Neuronal stem cell (in vitro differentiated cells): Measurements from ENCODE around the gene CEP85L.

Source experiments
- DNase-seq: peaks from one replicate; pipeline ENCODE4 v3.0.0-alpha.2; 2013; ENCODE audit warnings: low spot score
- H2AFZ ChIP-seq: one replicate; pipeline ENCODE4 v1.6.1; 2013; ENCODE audit warnings: mild to moderate bottlenecking, low read length, inconsistent platforms
- H2AK5ac ChIP-seq: 2 replicates; pipeline ENCODE4 v1.6.1; 2013; ENCODE audit warnings: low read depth, mild to moderate bottlenecking, inconsistent platforms, low read length, moderate library complexity, mixed read lengths
- H2BK120ac ChIP-seq: 2 replicates; pipeline ENCODE4 v1.6.1; 2013; ENCODE audit warnings: low read depth, mild to moderate bottlenecking, inconsistent platforms, low read length, moderate library complexity, mixed read lengths
- H2BK12ac ChIP-seq: one replicate; pipeline ENCODE4 v1.6.1; 2013; ENCODE audit warnings: low read length, inconsistent platforms
- H2BK15ac ChIP-seq: 2 replicates; pipeline ENCODE4 v1.6.1; 2013; ENCODE audit warnings: mild to moderate bottlenecking, low read length, inconsistent platforms, mixed read lengths
- H2BK5ac ChIP-seq: one replicate; pipeline ENCODE4 v1.6.1; 2013; ENCODE audit warnings: inconsistent platforms, mild to moderate bottlenecking, low read length, moderate library complexity
- H3K14ac ChIP-seq: one replicate; pipeline ENCODE4 v1.6.1; 2013; ENCODE audit warnings: low read length, inconsistent platforms
- H3K18ac ChIP-seq: 2 replicates; pipeline ENCODE4 v1.6.1; 2013; ENCODE audit warnings: low read length, inconsistent platforms
- H3K23ac ChIP-seq: 2 replicates; pipeline ENCODE4 v1.6.1; 2013; ENCODE audit warnings: low read depth, mild to moderate bottlenecking, mixed read lengths, low read length, inconsistent platforms; ENCODE audit not compliant: poor library complexity
- H3K27ac ChIP-seq: replicated peaks from 3 replicates; pipeline ENCODE4 v1.5.1; 2013; ENCODE audit warnings: low read length, inconsistent platforms
- H3K27me3 ChIP-seq, 3 experiments: 2 replicates each; pipeline ENCODE4 v1.6.1; 2013; ENCODE audit warnings: low read length in 3 of 3, mild to moderate bottlenecking in 2 of 3, inconsistent platforms in 1 of 3, low read depth in 1 of 3, mixed read lengths in 1 of 3, moderate library complexity in 1 of 3; ENCODE audit not compliant: control insufficient read depth in 3 of 3, insufficient read depth in 3 of 3
- H3K36me3 ChIP-seq, 2 donors: replicated peaks in 1 of 2; 2 replicates each; pipeline ENCODE4 v1.6.1; 2013; ENCODE audit warnings: low read length in 2 of 2; ENCODE audit not compliant: control insufficient read depth in 2 of 2, insufficient read depth in 2 of 2
- H3K4ac ChIP-seq: 2 replicates; pipeline ENCODE4 v1.6.1; 2013; ENCODE audit warnings: inconsistent platforms, mild to moderate bottlenecking, low read length, moderate library complexity
- H3K4me1 ChIP-seq, 2 donors: 1 replicate in 1 of 2; 2 replicates in 1 of 2; pipeline ENCODE4 v1.6.1; 2013; ENCODE audit warnings: low read length in 2 of 2, low read depth in 1 of 2; ENCODE audit not compliant: control insufficient read depth in 2 of 2, insufficient read depth in 1 of 2
- H3K4me2 ChIP-seq: one replicate; pipeline ENCODE4 v1.6.1; 2013; ENCODE audit warnings: mild to moderate bottlenecking, low read length, inconsistent platforms; ENCODE audit not compliant: insufficient read depth, poor library complexity, severe bottlenecking
- H3K4me3 ChIP-seq, 2 donors: 2 replicates each; pipeline ENCODE4 v1.5.1; 2013; ENCODE audit warnings: low read length in 2 of 2, mild to moderate bottlenecking in 2 of 2, inconsistent platforms in 1 of 2, moderate library complexity in 1 of 2
- H3K79me1 ChIP-seq: one replicate; pipeline ENCODE4 v1.6.1; 2013; ENCODE audit warnings: low read depth, mild to moderate bottlenecking, inconsistent platforms, low read length, moderate library complexity
- H3K9ac ChIP-seq: one replicate; pipeline ENCODE4 v1.6.1; 2013; ENCODE audit warnings: mild to moderate bottlenecking, low read depth, low read length, inconsistent platforms; ENCODE audit not compliant: poor library complexity
- H3K9me3 ChIP-seq, 2 donors: replicated peaks in 1 of 2; 2 replicates each; pipeline versions ENCODE3 to v1.6.1; 2013; ENCODE audit warnings: low read length in 2 of 2, mild to moderate bottlenecking in 2 of 2, inconsistent platforms in 1 of 2, low read depth in 1 of 2, mixed read lengths in 1 of 2, moderate library complexity in 1 of 2; ENCODE audit not compliant: control insufficient read depth in 2 of 2, insufficient read depth in 1 of 2
- H4K8ac ChIP-seq: one replicate; pipeline ENCODE4 v1.6.1; 2013; ENCODE audit warnings: low read depth, mild to moderate bottlenecking, inconsistent platforms, low read length, moderate library complexity
- H4K91ac ChIP-seq: one replicate; pipeline ENCODE4 v1.6.1; 2013; ENCODE audit warnings: low read length, low read depth, mild to moderate bottlenecking, inconsistent platforms; ENCODE audit not compliant: poor library complexity
- WGBS, 2 donors: extraction: QIAGEN DNeasy Blood & Tissue Kit; methylation state at CpG; one replicate each; pipeline ENCODE4 v1.1.7; 2013; ENCODE audit warnings: missing lambda C conversion rate in 2 of 2, mixed read lengths in 1 of 2; ENCODE audit not compliant: insufficient read length in 2 of 2, insufficient replicate concordance in 1 of 2; ENCODE audit errors: extremely low coverage in 2 of 2; 5-methylcytosine and 5-hydroxymethylcytosine counted together

The CEP85L gene

DNA sequence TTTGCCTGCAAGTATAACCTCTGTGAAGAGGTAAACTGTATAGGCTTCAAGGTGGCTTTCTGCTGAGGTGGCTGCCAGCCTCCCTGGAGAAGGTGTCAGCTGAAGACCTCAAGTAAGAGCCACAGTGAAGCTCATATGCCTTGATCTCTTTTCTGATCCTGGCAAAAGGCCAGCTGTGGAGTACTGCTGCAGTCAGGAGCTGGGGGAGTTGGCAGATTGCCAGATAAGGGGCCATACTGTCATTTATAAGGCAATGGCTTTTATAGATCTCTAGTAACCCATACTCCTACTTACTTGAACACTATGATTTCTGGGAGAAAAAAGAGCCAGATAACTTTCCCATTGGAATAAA lies 8.8 kb upstream of the CEP85L start:
- Histone ChIP-seq H4K8ac (no peak overlapping the region), H2AFZ (no peak overlapping the region), H3K9ac (no peak overlapping the region), H3K27ac (no peak overlapping the region), H3K27me3 (no peaks in the 10 kb centered on the region), H2AK5ac (no peak overlapping the region), H2BK12ac (no peak overlapping the region), H3K23ac (no peak overlapping the region), H3K18ac (no peak overlapping the region), H3K9me3 (no peaks in the 10 kb centered on the region), H3K79me1 (no peaks in the 10 kb centered on the region), H2BK15ac (no peak overlapping the region), H3K14ac (no peak overlapping the region), H2BK5ac (no peak overlapping the region), H3K4me1 (no peaks in the 10 kb centered on the region), H2BK120ac (no peak overlapping the region), H3K36me3 (no peaks in the 10 kb centered on the region), H3K4me3 (no peak overlapping the region), H4K91ac (no peak overlapping the region), H3K4me2 (no peak overlapping the region), H3K4ac (no peak overlapping the region)
- DNase-seq = no peak

DNA sequence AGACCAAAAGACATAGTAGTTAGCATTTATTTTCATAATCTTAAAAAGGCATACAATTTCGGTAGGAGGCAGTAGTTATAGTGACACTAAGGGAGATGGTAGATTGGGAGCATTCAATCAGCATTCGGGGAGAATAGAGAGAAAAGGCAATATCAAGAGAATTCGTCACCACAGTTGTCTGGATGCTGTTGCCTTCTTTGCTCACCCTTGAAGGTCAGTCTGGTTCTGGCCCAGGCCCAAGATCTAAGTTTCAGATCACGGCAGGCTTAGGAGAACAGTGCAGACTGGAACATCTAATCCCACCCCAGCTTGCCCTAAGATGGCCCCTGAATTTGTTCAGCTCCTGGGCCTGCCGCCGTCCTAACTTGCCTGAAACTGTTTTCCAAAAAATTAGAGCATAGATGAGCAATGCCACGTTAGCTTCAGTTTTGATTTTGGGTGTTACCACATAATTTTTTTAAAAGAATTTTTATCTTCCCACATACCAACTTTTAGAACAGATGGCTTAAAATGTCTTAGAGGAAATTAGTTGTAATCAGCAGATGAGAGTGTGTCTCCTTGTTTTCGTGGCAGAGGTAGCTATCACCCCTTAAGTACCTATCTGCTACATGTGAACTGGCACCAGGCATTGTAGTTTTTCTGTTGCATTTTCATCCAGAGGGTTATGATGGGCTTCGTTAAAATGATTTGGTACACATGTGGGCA lies 8.3 kb upstream of the CEP85L start:
- Histone ChIP-seq H2BK120ac (no peak overlapping the region), H3K79me1 (no peaks in the 10 kb centered on the region), H3K27ac (no peak overlapping the region), H3K4ac (no peak overlapping the region), H3K4me3 (no peak overlapping the region), H3K27me3 (no peaks in the 10 kb centered on the region), H2AFZ (no peak overlapping the region), H3K36me3 (no peaks in the 10 kb centered on the region), H3K14ac (no peak overlapping the region), H2BK5ac (no peak overlapping the region), H4K91ac (no peak overlapping the region), H3K18ac (no peak overlapping the region), H2BK12ac (no peak overlapping the region), H3K23ac (no peak overlapping the region), H3K4me2 (no peak overlapping the region), H3K9ac (no peak overlapping the region), H2AK5ac (no peak overlapping the region), H2BK15ac (no peak overlapping the region), H3K4me1 (no peaks in the 10 kb centered on the region), H4K8ac (no peak overlapping the region), H3K9me3 (no peaks in the 10 kb centered on the region)
- no CpG with 5 or more reads among the region's 9 CpGs for WGBS, 2 donors
- DNase-seq = no peak

DNA sequence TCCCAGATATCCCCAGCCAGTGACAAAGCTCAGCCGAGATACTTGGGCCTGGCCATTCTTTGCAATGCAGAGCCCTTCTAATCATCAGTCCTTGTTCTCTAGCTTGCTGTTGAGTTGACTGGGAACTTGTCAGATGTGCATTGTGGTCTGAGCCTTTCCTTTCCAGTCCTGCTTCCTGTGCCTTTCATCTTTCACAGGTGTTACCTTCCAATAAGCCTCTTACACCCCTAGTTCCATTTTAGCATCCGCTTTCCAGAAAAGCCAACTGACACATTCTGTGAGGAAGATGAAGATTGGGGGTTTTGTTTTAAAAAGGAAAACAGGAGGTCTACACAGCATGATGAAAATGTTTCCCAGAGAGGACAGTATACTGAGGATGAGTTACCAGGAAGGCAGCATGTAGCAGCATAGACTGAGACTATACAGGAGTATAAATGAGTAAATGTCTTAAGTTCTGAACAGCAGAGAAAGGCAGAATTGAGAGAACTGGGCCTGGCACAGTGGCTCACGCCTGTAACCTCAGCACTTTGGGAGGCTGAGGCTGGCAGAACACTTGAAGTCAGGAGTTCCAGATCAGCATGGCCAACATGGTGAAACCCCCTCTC lies 5.6 kb upstream of the CEP85L start:
- no peak overlapping the region for H2BK120ac ChIP-seq
- no peak overlapping the region for H2BK5ac ChIP-seq
- H2AK5ac ChIP-seq = no peak overlapping the region
- no peak overlapping the region for H2BK12ac ChIP-seq
- H3K23ac ChIP-seq = no peak overlapping the region
- no peak overlapping the region for H2BK15ac ChIP-seq
- no peak overlapping the region for H3K18ac ChIP-seq
- H3K9ac ChIP-seq = no peak overlapping the region
- DNase-seq = no peak
- no CpG with 5 or more reads among the region's 3 CpGs for WGBS, 2 donors
- no peak overlapping the region for H3K14ac ChIP-seq
- no peaks in the 10 kb centered on the region for H3K9me3 ChIP-seq
- peaks cover 0 to 1% of the 10 kb centered on the region in 2 donors for H3K4me1 ChIP-seq
- no peaks in the 10 kb centered on the region for H3K27me3 ChIP-seq
- H3K36me3 ChIP-seq = no peaks in the 10 kb centered on the region
- H3K4ac ChIP-seq = no peak overlapping the region
- H4K8ac ChIP-seq = no peak overlapping the region
- H3K27ac ChIP-seq = no peak overlapping the region
- no peaks in the 10 kb centered on the region for H3K79me1 ChIP-seq
- H4K91ac ChIP-seq = no peak overlapping the region
- H3K4me2 ChIP-seq = no peak overlapping the region
- H3K4me3 ChIP-seq = no peak overlapping the region
- H2AFZ ChIP-seq = no peak overlapping the region

DNA sequence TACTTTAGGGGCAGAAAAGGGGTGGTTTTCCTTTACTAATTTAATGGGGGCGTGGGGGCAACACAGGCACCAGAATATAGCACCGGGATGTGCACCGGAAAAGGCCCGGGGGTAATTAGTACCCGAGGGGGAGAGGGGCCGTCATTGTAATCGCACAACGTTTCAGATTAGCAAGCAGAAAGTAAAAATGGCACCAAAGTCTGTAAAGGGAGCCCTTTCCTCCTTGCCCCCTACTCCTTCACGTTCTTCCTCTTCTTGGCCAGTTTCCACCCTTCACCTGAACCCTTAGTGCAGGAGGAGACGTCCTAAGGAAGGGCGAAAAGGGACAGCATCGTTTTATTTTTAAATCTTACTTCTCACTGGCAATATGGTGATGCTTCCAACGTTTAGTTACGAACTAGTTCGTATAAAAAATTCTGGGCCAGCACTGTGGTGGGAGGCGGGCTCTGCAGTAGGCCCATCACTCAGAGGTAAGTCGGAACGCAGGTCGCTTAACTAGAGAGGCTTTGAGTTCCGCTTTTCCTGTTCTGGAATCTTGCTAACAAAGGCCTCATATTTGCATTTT lies 742 bp upstream of the CEP85L start:
- no peak overlapping the region for H3K14ac ChIP-seq
- H3K79me1 ChIP-seq = no peaks in the 10 kb centered on the region
- WGBS, 2 donors = no CpG with 5 or more reads among the region's 20 CpGs
- H4K91ac ChIP-seq = no peak overlapping the region
- H2AFZ ChIP-seq = peak overlapping the region; percentile 99
- no peaks in the 10 kb centered on the region for H3K9me3 ChIP-seq
- H2BK15ac ChIP-seq = no peak overlapping the region
- H2AK5ac ChIP-seq = no peak overlapping the region
- H3K27me3 ChIP-seq = no peaks in the 10 kb centered on the region
- H3K27ac ChIP-seq = no peak overlapping the region
- no peak overlapping the region for H3K4ac ChIP-seq
- H2BK120ac ChIP-seq = no peak overlapping the region
- no peak for DNase-seq
- no peak overlapping the region for H3K18ac ChIP-seq
- no peak overlapping the region for H4K8ac ChIP-seq
- H3K36me3 ChIP-seq = no peaks in the 10 kb centered on the region
- H2BK5ac ChIP-seq = no peak overlapping the region
- no peak overlapping the region for H3K9ac ChIP-seq
- peak overlapping the region; percentile 68 for H3K4me2 ChIP-seq
- no peak overlapping the region for H3K23ac ChIP-seq
- peaks cover 1 to 9% of the 10 kb centered on the region in 2 donors for H3K4me1 ChIP-seq
- H2BK12ac ChIP-seq = no peak overlapping the region
- peak overlapping the region in 1 of 2 donors; percentile 91 for H3K4me3 ChIP-seq
